Upper lobe of left lung (tissue), 4 donors: ENCODE results near the gene EIF5B.

ENCODE experiments used
- EP300 ChIP-seq, 4 donors: sonication (generic); formaldehyde crosslinking; IDR thresholded peaks; one replicate each; pipeline ENCODE4 v1.5.1; 2017; ENCODE audit warnings: antibody characterized with exemption in 4 of 4, control low read depth in 2 of 4
- TF ChIP-seq, protein P1 (sequence below), 6 experiments: fragments of 450-650 bp in 4 of 6; fragments of 200-600 bp in 2 of 6; sonication (generic) in 2 of 6; IDR thresholded peaks; one replicate each; pipeline ENCODE4 v1.5.1; 2016 to 2019; ENCODE audit warnings: antibody characterized with exemption in 6 of 6

DNA sequence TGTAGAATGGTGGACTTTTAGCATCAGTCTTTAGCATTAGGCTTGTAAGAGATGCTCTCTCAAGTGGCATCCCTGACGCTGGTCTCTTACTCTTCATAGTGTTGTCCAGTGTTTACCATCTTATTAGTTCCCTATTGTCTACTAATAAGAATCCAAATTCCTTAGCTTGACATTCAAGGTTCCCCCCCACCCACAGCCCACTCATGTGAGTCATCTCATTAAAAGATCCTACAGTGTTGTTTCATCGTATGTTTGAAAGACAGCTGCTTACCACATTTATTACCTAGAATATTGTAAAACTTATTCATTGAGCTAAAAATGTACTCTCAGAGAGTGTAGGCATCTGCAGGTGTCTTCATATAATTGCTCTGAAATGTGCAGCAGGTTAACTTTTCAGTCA, 28.5 kb downstream of the EIF5B start:
- TF ChIP-seq, protein P1, sequence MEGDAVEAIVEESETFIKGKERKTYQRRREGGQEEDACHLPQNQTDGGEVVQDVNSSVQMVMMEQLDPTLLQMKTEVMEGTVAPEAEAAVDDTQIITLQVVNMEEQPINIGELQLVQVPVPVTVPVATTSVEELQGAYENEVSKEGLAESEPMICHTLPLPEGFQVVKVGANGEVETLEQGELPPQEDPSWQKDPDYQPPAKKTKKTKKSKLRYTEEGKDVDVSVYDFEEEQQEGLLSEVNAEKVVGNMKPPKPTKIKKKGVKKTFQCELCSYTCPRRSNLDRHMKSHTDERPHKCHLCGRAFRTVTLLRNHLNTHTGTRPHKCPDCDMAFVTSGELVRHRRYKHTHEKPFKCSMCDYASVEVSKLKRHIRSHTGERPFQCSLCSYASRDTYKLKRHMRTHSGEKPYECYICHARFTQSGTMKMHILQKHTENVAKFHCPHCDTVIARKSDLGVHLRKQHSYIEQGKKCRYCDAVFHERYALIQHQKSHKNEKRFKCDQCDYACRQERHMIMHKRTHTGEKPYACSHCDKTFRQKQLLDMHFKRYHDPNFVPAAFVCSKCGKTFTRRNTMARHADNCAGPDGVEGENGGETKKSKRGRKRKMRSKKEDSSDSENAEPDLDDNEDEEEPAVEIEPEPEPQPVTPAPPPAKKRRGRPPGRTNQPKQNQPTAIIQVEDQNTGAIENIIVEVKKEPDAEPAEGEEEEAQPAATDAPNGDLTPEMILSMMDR (IDR thresholded peaks at IDR 0.05): no peak
- no peak for TF ChIP-seq EP300 (IDR thresholded peaks at IDR 0.05)
